ACHN (cell line): ENCODE results near the gene TBATA.
"Not testable (repeated sequence)": the region's sequence is repeated elsewhere in the genome, so short reads cannot be mapped to it uniquely, and the experiment has no call there.

Source experiments
- DNase-seq: peaks from one replicate; pipeline ENCODE4 v3.0.0-alpha.2; 2015
- in situ Hi-C: cut with HindIII; loops from 2 replicates; pipeline ENCODE4 v1.10.0; 2017; ENCODE audit warnings: low sequenced_read_pairs, low pct_ligation_motif_present, low pct_unique_long_range_greater_than_20kb

The TBATA gene

GRCh38 chr10:70770001-70770400 is 15.2 kb downstream of the TBATA start:
- in situ Hi-C loops: no loop called here
- DNase-seq: no peak

- in situ Hi-C loops: no loop called here
- DNase-seq: no peak
These were observed 16.1 kb downstream of the TBATA start for GRCh38 chr10:70769121-70769520.

- DNase-seq, in situ Hi-C loops: not testable (repeated sequence)
These were observed 17.0 kb downstream of the TBATA start for GRCh38 chr10:70768026-70768685.

GRCh38 chr10:70765794-70766594 is 19.2 kb downstream of the TBATA start:
- in situ Hi-C loops: no loop called here
- DNase-seq: no peak

DNA sequence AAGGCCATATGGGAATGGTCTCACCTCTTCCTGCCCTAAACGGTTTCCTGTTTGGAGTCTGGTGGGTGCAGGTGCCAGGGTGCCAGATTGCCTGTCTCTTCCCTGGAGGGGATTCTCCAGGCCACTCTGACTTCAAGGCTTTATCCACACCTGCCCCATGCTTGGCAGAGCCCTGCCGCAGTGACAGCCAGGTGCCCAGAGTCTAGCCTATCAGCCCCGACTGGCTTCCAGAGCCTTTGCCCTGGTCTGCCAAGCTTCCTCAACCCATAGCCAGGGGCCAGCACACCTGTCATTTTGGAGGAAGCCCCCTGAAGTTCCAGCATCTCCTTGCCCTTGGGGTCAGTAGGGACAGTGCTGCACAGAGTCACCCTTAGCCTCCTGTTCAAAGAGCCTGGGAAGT is 21.6 kb downstream of the TBATA start:
- no peak for DNase-seq

GRCh38 chr10:70762441-70763175 is 22.6 kb downstream of the TBATA start:
- no peak for DNase-seq
- in situ Hi-C loops: no loop called here

More for the DNA sequence above, 21.6 kb downstream of the TBATA start:
- in situ Hi-C loops: no loop called here

GRCh38 chr10:70761727-70762350 is 23.3 kb downstream of the TBATA start:
- in situ Hi-C loops: no loop called here
- no peak for DNase-seq

GRCh38 chr10:70761031-70761601 is 24.1 kb downstream of the TBATA start:
- in situ Hi-C loops: no loop called here
- no peak for DNase-seq

- no peak for DNase-seq
- in situ Hi-C loops: no loop called here
These were observed 24.8 kb downstream of the TBATA start for GRCh38 chr10:70760271-70760787.

- in situ Hi-C loops: no loop called here
- no peak for DNase-seq
These were observed 25.4 kb downstream of the TBATA start for GRCh38 chr10:70759781-70760180.

- peak; percentile 70 for DNase-seq
- in situ Hi-C loops: no loop called here
These were observed 26.2 kb downstream of the TBATA start for GRCh38 chr10:70758757-70759514.

- in situ Hi-C loops: no loop called here
These were observed 27.3 kb downstream of the TBATA start for GRCh38 chr10:70757856-70758255.

DNA sequence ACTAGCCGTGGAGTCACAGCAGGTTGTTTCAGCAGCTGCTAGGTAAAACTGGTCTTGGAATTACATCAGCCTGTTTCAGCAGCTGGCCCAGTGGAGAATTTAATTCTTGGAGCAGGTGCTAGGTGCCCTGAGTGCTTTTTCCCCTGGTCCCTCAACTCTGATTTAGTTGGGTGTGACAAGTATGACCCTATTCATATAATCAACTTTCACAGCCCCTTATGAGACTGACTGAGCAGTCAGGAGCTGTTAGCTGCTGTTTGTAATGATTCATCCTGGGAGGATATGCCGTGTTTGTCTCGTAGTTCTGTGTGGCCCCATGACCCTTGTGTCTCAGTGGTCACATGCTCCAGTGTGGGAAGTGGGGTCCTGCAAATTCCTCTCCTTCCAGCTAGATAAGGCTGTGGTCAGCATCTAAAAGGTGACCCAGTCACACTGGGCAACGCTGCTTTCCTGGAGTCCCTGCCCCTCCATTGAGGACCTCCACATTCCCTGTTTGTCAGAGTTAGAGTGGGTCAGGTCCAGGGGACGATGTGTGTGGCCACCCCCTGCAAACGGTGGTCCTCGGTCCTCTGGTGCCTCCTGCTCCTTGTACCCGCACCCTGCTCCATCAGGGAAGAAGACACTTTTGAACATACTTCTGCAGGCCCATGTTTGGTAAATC is 28.3 kb downstream of the TBATA start:
- DNase-seq: no peak

More at GRCh38 chr10:70757856-70758255, 27.3 kb downstream of the TBATA start:
- DNase-seq: no peak

DNA sequence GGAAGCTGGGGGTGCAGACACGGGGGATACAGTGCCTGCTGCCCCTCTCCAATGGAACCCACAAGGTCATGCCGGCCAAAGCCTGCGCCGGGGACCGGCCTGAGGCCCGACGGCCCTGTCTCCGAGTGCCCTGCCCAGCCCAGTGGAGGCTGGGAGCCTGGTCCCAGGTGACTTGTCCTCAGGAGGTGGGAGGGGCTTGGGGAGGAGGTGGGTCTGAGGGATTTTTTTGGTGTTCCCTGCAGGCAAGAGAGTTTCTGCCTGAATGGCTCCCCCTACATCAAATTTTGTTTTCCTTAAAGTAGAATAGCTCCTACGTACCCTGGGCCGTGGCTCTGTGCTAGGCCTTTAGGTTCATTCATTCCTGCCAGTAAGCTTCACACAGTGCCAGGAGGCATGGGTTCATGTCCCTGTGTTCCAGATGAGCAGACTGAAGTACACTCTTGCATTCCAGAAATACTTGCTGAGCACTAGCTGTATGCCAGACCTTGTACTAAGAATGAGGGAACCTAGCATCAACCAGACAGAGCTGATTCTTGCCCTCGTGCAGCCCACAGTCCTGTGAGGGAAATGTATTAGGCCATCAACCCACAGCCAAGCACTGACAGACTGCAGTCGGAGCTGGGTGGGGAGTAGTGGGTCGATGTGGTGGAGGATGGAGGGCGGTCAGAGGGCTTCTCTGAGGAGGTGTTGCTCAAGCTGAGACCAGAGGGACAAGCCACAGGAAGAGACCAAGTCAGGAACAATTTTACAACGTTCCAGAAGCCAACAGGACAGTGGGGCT is 31.1 kb downstream of the TBATA start:
- in situ Hi-C loops: no loop called here
- peak; percentile 46 for DNase-seq

More for the DNA sequence above, 28.3 kb downstream of the TBATA start:
- in situ Hi-C loops: no loop called here

DNA sequence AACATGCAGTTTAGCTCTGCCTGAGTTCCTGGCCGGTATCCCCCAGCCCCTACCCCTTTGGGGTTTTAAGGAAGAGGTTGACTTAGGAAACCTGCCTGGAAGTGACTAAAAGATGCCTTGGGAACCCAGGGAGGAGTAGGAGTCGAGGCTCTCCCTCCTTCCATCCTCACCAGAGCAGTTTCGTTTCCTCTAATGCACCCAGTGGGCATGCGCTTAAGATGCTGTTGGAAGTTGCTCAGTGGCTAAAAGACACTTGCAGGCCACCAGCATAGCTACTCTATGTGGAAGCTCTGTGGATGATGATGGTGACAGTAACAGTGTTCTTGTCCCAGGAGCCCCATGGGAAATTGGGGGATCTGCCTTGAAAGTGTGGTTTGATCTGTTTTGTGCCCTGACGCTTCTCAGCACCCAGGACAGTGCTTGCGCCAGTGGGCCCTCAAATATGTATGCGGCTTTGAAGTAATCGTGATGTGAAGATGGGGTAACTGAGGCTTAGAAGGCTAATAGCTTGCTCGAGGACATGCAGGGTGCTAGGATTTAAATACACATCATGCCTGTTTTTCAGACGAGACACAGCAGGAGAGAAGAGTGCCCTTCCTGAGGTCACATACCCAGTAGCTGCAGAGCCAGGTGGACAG is 32.0 kb downstream of the TBATA start:
- in situ Hi-C loops: no loop called here
- DNase-seq: no peak

DNA sequence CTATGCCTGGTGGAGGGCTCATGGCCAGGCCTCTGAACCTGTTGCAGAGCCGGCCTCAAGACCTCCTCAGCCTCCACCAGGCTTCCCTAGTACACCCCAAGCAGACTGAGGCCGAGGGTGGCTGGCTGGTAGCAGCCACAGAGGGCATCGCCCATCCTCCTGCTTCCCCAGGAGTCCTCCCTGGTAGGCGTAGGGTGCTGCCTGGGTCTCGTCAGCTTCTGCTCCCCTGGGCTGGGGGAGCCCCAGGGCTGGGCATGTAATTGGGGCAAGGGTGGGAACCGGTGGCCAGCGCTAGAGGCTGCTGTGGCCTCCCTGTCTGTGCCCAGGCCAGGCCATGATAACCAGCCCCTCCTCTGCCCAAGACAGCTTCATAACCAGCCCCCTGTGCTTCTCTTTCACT is 32.6 kb downstream of the TBATA start:
- in situ Hi-C loops: no loop called here

More for the DNA sequence above, 32.6 kb downstream of the TBATA start:
- no peak for DNase-seq
